T-cell (primary cell): ENCODE measurements around the gene AP1S3. TPM values are rescaled to one million over a fixed set of nuclear protein-coding genes. Genes with fewer than 3 reads are reported as not detected.

Experiments
- ATAC-seq, 4 experiments: fragments of 200-7000 bp in 3 of 4; fragments of 150-1000 bp in 1 of 4; cut with Tn5 transposase; replicated peaks in 1 of 4; 1 replicate in 3 of 4; 2 replicates in 1 of 4; pipeline ENCODE4 v1.10.0; 2021; ENCODE audit warnings: moderate library complexity in 3 of 4, mild to moderate bottlenecking in 2 of 4, moderate number of reproducible peaks in 1 of 4
- CTCF ChIA-PET, 2 donors: fragments of 300-600 bp; sonication (Branson Sonifier 250); formaldehyde crosslinking; loops; one replicate each; lab custom pipeline; 2022; ENCODE audit warnings: antibody characterized with exemption in 2 of 2; lab: Charles Lee
- POLR2A ChIA-PET, 2 donors: fragments of 300-600 bp; sonication (Branson Sonifier 250); formaldehyde crosslinking; loops; one replicate each; lab custom pipeline; 2022; ENCODE audit warnings: antibody characterized with exemption in 2 of 2; lab: Charles Lee
- DNase-seq, 35 experiments: peaks; one replicate each; pipeline versions ENCODE4 v3.0.0 to v3.0.0-alpha.2; 2013 to 2023
- H3K27ac ChIP-seq: one replicate; pipeline ENCODE4 v1.5.1; 2013; ENCODE audit warnings: low read length
- H3K27me3 ChIP-seq, 2 experiments: replicated peaks in 1 of 2; 1 replicate in 1 of 2; 2 replicates in 1 of 2; pipeline versions ENCODE4 v1.6.1 to v1.7.0; 2013; ENCODE audit warnings: low read length in 1 of 2, mixed read lengths in 1 of 2; ENCODE audit not compliant: control insufficient read depth in 2 of 2, insufficient read depth in 2 of 2; ENCODE audit errors: extremely low read depth in 1 of 2
- H3K36me3 ChIP-seq, 2 donors: 1 replicate in 1 of 2; 2 replicates in 1 of 2; pipeline versions ENCODE4 v1.6.1 to v1.7.0; 2013; ENCODE audit warnings: low read length in 1 of 2; ENCODE audit not compliant: control insufficient read depth in 2 of 2, insufficient read depth in 1 of 2; ENCODE audit errors: extremely low read depth in 1 of 2
- H3K4me1 ChIP-seq, 2 experiments: 1 replicate in 1 of 2; 2 replicates in 1 of 2; pipeline versions ENCODE4 v1.6.1 to v1.7.0; 2013; ENCODE audit warnings: low read length in 2 of 2, mixed read lengths in 1 of 2; ENCODE audit not compliant: insufficient read depth in 2 of 2, control insufficient read depth in 1 of 2; ENCODE audit errors: extremely low read depth in 1 of 2
- H3K4me3 ChIP-seq, 2 donors: 1 replicate in 1 of 2; 2 replicates in 1 of 2; pipeline versions ENCODE4 v1.5.1 to v1.7.0; 2013; ENCODE audit warnings: mild to moderate bottlenecking in 2 of 2, low read length in 1 of 2, moderate library complexity in 1 of 2; ENCODE audit not compliant: control insufficient read depth in 1 of 2; ENCODE audit errors: extremely low read depth in 1 of 2
- H3K9me3 ChIP-seq: 2 replicates; pipeline ENCODE4 v1.7.0; 2013
- H3K27ac Mint-ChIP-seq, 2 donors: one replicate each; pipeline ENCODE4 v1.8.0; 2020 to 2021; ENCODE audit warnings: mild to moderate bottlenecking in 2 of 2, mixed read lengths in 2 of 2
- H3K27me3 Mint-ChIP-seq, 2 donors: one replicate each; pipeline ENCODE4 v1.8.0; 2021 to 2022; ENCODE audit warnings: mixed read lengths in 2 of 2
- H3K36me3 Mint-ChIP-seq: one replicate; pipeline ENCODE4 v1.8.0; 2021; ENCODE audit warnings: mixed read lengths
- H3K4me1 Mint-ChIP-seq, 3 donors: one replicate each; pipeline ENCODE4 v1.8.0; 2020 to 2022; ENCODE audit warnings: mixed read lengths in 3 of 3, mild to moderate bottlenecking in 1 of 3
- H3K4me3 Mint-ChIP-seq, 3 donors: one replicate each; pipeline ENCODE4 v1.8.0; 2020 to 2022; ENCODE audit warnings: mild to moderate bottlenecking in 3 of 3, mixed read lengths in 3 of 3, moderate library complexity in 3 of 3
- H3K9me3 Mint-ChIP-seq, 3 donors: one replicate each; pipeline ENCODE4 v1.8.0; 2020 to 2022; ENCODE audit warnings: mixed read lengths in 3 of 3
- WGBS: methylation state at CpG from one replicate; pipeline ENCODE4 v1.1.5; 2013; ENCODE audit warnings: missing lambda C conversion rate; ENCODE audit not compliant: insufficient coverage; 5-methylcytosine and 5-hydroxymethylcytosine counted together
- total RNA-seq, 35 experiments: library from RNA in 6 of 35; stranded (reverse) in 6 of 35; fragments of 120-200 nt in 1 of 35; gene quantifications; one replicate each; pipeline versions ENCODE4 v1.2.1 to v1.2.4 and lab custom pipeline; 2013 to 2026

AP1S3 gene
- total RNA-seq, 5 donors from 2014 or later (not counting 1 experiment from before 2014, with no cell fraction given), result 1.4 to 2.9 (median 1.8) TPM

GRCh38 chr2:223828314-223828713 is 9.1 kb downstream of the AP1S3 start:
- H3K9me3 Mint-ChIP-seq, result no peaks in the 10 kb centered on the region
- H3K27ac ChIP-seq, result no peak overlapping the region
- WGBS, result 98% methylated on average over 6 of the region's 6 CpGs
- H3K27ac Mint-ChIP-seq, result no peak overlapping the region
- H3K4me3 ChIP-seq, result no peak overlapping the region
- H3K9me3 ChIP-seq, result no peaks in the 10 kb centered on the region
- CTCF ChIA-PET, result no interaction called here
- H3K4me1 Mint-ChIP-seq, result no peaks in the 10 kb centered on the region
- no peaks in the 10 kb centered on the region for H3K27me3 ChIP-seq
- POLR2A ChIA-PET, result no interaction called here
- H3K36me3 ChIP-seq, result no peaks in the 10 kb centered on the region
- no peaks in the 10 kb centered on the region for H3K4me1 ChIP-seq
- no peaks in the 10 kb centered on the region for H3K36me3 Mint-ChIP-seq
- ATAC-seq (no peak), DNase-seq (no peak)
- peaks cover 0 to 1% of the 10 kb centered on the region in 2 donors for H3K27me3 Mint-ChIP-seq
- H3K4me3 Mint-ChIP-seq, result no peak overlapping the region

- ATAC-seq, result no peak
- no peak for DNase-seq
- no peak overlapping the region for H3K27ac Mint-ChIP-seq
- no peaks in the 10 kb centered on the region for H3K36me3 Mint-ChIP-seq
- CTCF ChIA-PET, result interaction anchor here in 1 of 2 donors (0.7 kb wide), 1 partner anchor 32 kb away, joined by 3 read pairs; no protein-coding TSS in a partner anchor
- POLR2A ChIA-PET, result no interaction called here
- no peak overlapping the region for H3K4me3 ChIP-seq
- no peaks in the 10 kb centered on the region for H3K27me3 ChIP-seq
- H3K27me3 Mint-ChIP-seq, result no peaks in the 10 kb centered on the region
- no peak overlapping the region for H3K27ac ChIP-seq
- no peaks in the 10 kb centered on the region for H3K9me3 ChIP-seq
- no peaks in the 10 kb centered on the region for H3K36me3 ChIP-seq
- no peak overlapping the region for H3K4me3 Mint-ChIP-seq
- H3K9me3 Mint-ChIP-seq, result no peaks in the 10 kb centered on the region
- no peaks in the 10 kb centered on the region for H3K4me1 Mint-ChIP-seq
- H3K4me1 ChIP-seq, result no peaks in the 10 kb centered on the region
- WGBS, result no CpG with 5 or more reads among the region's 4 CpGs
These were observed 10.4 kb downstream of the AP1S3 start for GRCh38 chr2:223826995-223827394.

- Histone ChIP-seq H3K36me3 (no peaks in the 10 kb centered on the region), H3K4me3 (no peak overlapping the region), H3K27me3 (no peaks in the 10 kb centered on the region), H3K9me3 (no peaks in the 10 kb centered on the region), H3K4me1 (no peaks in the 10 kb centered on the region), H3K27ac (no peak overlapping the region)
- ChIA-PET CTCF (no interaction called here), POLR2A (no interaction called here)
- Mint-ChIP-seq H3K4me3 (no peak overlapping the region), H3K27me3 (no peaks in the 10 kb centered on the region), H3K36me3 (no peaks in the 10 kb centered on the region), H3K27ac (no peak overlapping the region), H3K4me1 (no peaks in the 10 kb centered on the region), H3K9me3 (no peaks in the 10 kb centered on the region)
- DNase-seq (no peak), ATAC-seq (no peak)
- WGBS, result no CpG with 5 or more reads among the region's 8 CpGs
These were observed 13.1 kb downstream of the AP1S3 start for GRCh38 chr2:223824301-223824700.

GRCh38 chr2:223822818-223823217 is 14.6 kb downstream of the AP1S3 start:
- no peaks in the 10 kb centered on the region for H3K36me3 Mint-ChIP-seq
- no peak overlapping the region for H3K4me3 ChIP-seq
- H3K4me1 Mint-ChIP-seq, result no peaks in the 10 kb centered on the region
- no peaks in the 10 kb centered on the region for H3K4me1 ChIP-seq
- DNase-seq (no peak), ATAC-seq (no peak)
- no peak overlapping the region for H3K27ac Mint-ChIP-seq
- H3K27ac ChIP-seq, result no peak overlapping the region
- ChIA-PET POLR2A (no interaction called here), CTCF (no interaction called here)
- no peak overlapping the region for H3K4me3 Mint-ChIP-seq
- H3K36me3 ChIP-seq, result no peaks in the 10 kb centered on the region
- no peaks in the 10 kb centered on the region for H3K27me3 ChIP-seq
- no peaks in the 10 kb centered on the region for H3K27me3 Mint-ChIP-seq
- no peaks in the 10 kb centered on the region for H3K9me3 Mint-ChIP-seq
- no peaks in the 10 kb centered on the region for H3K9me3 ChIP-seq

- no peak overlapping the region for H3K27ac ChIP-seq
- Mint-ChIP-seq H3K4me3 (no peak overlapping the region), H3K4me1 (no peaks in the 10 kb centered on the region), H3K36me3 (no peaks in the 10 kb centered on the region), H3K27ac (no peak overlapping the region), H3K9me3 (no peaks in the 10 kb centered on the region), H3K27me3 (no peaks in the 10 kb centered on the region)
- CTCF ChIA-PET, result no interaction called here
- H3K36me3 ChIP-seq, result no peaks in the 10 kb centered on the region
- ATAC-seq, result no peak
- no peaks in the 10 kb centered on the region for H3K4me1 ChIP-seq
- no peak overlapping the region for H3K4me3 ChIP-seq
- 94% methylated on average over 2 of the region's 2 CpGs for WGBS
- POLR2A ChIA-PET, result no interaction called here
- no peak for DNase-seq
- no peaks in the 10 kb centered on the region for H3K27me3 ChIP-seq
- H3K9me3 ChIP-seq, result no peaks in the 10 kb centered on the region
These were observed 16.8 kb downstream of the AP1S3 start for GRCh38 chr2:223820549-223820948.

- no CpG with 5 or more reads among the region's 3 CpGs for WGBS
- DNase-seq (no peak), ATAC-seq (no peak)
- no peaks in the 10 kb centered on the region for H3K9me3 Mint-ChIP-seq
- no peaks in the 10 kb centered on the region for H3K27me3 ChIP-seq
- no peaks in the 10 kb centered on the region for H3K36me3 ChIP-seq
- no peak overlapping the region for H3K4me3 Mint-ChIP-seq
- H3K27ac Mint-ChIP-seq, result no peak overlapping the region
- CTCF ChIA-PET, result no interaction called here
- H3K4me1 Mint-ChIP-seq, result no peaks in the 10 kb centered on the region
- POLR2A ChIA-PET, result no interaction called here
- H3K36me3 Mint-ChIP-seq, result no peaks in the 10 kb centered on the region
- H3K4me3 ChIP-seq, result no peak overlapping the region
- H3K9me3 ChIP-seq, result no peaks in the 10 kb centered on the region
- no peaks in the 10 kb centered on the region for H3K27me3 Mint-ChIP-seq
- no peak overlapping the region for H3K27ac ChIP-seq
- H3K4me1 ChIP-seq, result no peaks in the 10 kb centered on the region
These were observed 17.5 kb downstream of the AP1S3 start for GRCh38 chr2:223819891-223820290.

- 100% methylated on average over 5 of the region's 13 CpGs for WGBS
- no peak for ATAC-seq
- Histone ChIP-seq H3K27ac (no peak overlapping the region), H3K27me3 (no peaks in the 10 kb centered on the region), H3K4me3 (no peak overlapping the region), H3K36me3 (no peaks in the 10 kb centered on the region), H3K9me3 (no peaks in the 10 kb centered on the region), H3K4me1 (no peaks in the 10 kb centered on the region)
- no peaks in the 10 kb centered on the region for H3K4me1 Mint-ChIP-seq
- H3K27me3 Mint-ChIP-seq, result no peaks in the 10 kb centered on the region
- CTCF ChIA-PET, result no interaction called here
- no peak overlapping the region for H3K27ac Mint-ChIP-seq
- H3K4me3 Mint-ChIP-seq, result no peak overlapping the region
- POLR2A ChIA-PET, result no interaction called here
- no peaks in the 10 kb centered on the region for H3K36me3 Mint-ChIP-seq
- H3K9me3 Mint-ChIP-seq, result no peaks in the 10 kb centered on the region
- no peak for DNase-seq
These were observed 21.4 kb downstream of the AP1S3 start for GRCh38 chr2:223815884-223816570.
